Measurements from ENCODE around the gene CNP. TPM values are rescaled to one million over a fixed set of nuclear protein-coding genes. Genes with fewer than 3 reads are reported as not detected.
A peak's percentile ranks its signal among the peaks of the same experiment; 100 is the strongest.

Gene CNP
- total and polyA plus RNA-seq, 2 of the 8 experiments (the other 6 are each of a cell fraction or from before 2014, with no cell fraction given): 21.9 to 60.6 TPM

GRCh38 chr17:41965694-41966462 is 717 bp upstream of the CNP start (continued):
- TF ChIP-seq CHD7 (IDR thresholded peaks at IDR 0.05; ENCODE audit: insufficient replicate concordance, low read length) (no peak), CTCF (IDR thresholded peaks at IDR 0.05; ENCODE audit: control extremely low read depth in 1 of 3, insufficient read depth in 1 of 3, low read depth in 1 of 3, low read length in 3 of 3) (peak in 1 of 3 experiments; percentile 1; a peak in 1 of 4 replicates), NANOG (IDR thresholded peaks at IDR 0.05; ENCODE audit: insufficient read depth, low read depth, low read length, poor library complexity, severe bottlenecking) (no peak), CHD1 (IDR thresholded peaks at IDR 0.05; ENCODE audit: low read depth, low read length) (no peak), YY1 (IDR thresholded peaks at IDR 0.05; ENCODE audit: low read depth, low read length) (no peak), TCF12 (IDR thresholded peaks at IDR 0.05; ENCODE audit: low read depth, low read length) (0 out of 2 replicates have a peak, but pooled peaks have one; percentile 2), TBP (IDR thresholded peaks at IDR 0.05; ENCODE audit: low read depth, low read length) (no peak), CREB1 (IDR thresholded peaks at IDR 0.05) (no peak)

All from H1 (cell line).